ENCODE results near the gene WDR11. TPM values are rescaled to one million over a fixed set of nuclear protein-coding genes. Genes with fewer than 3 reads are reported as not detected.

WDR11 gene
- total RNA-seq, 2 experiments from 2014 or later, result 43.3 to 47.1 TPM

DNA sequence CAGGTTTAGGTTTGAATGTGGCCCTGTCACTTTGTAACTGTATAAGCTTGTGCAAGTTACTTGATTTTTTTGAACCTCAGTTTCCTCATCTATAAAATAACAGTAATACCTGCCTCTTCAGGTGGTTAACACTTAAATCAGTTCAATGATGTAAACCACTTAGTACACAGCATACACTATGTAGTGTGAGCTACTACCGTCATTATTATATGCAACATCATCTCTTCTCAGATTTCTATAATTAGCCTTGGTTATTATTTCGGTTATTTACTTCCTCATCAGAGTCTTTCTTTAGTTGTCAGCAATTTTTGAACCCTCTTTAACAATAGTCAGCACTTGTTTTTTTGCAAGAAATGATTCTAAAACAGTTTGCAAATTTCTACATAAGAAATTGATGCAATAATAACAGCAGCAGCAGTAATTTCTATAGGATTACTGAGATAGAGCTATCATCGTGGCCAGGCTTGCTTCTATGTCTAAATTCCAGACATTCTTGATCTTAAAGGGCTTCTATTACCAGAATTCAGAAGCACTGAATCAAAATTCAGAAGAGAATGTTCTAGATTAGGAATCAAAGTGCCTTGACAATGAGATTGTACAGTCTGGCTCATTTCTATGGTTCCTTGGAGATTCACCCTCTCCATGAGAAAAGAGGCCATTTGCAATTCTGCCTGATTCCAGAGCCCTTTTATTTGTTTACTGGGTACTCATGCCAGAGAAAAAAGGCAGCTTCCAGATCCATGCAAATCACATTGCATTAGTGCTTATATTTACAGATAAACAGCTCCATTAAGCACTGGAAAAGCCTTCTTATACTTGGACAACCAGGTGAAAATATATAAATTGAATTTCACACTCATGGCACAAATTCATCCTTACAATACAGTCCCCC, 25.0 kb upstream of the WDR11 start:
- no peak overlapping the region for H2AFZ ChIP-seq (ENCODE audit: low read length)
- H3K4me3 ChIP-seq (ENCODE audit: low read depth, low read length, poor library complexity, severe bottlenecking), result no peak overlapping the region
- no peaks in the 10 kb centered on the region for H3K36me3 ChIP-seq (ENCODE audit: insufficient read depth, low read length)
- intact Hi-C loops (cut with micrococcal nuclease; ENCODE audit: unreplicated experiment), result no loop called here
- DNase-seq (ENCODE audit: low spot score), result no peak
- no peaks in the 10 kb centered on the region for H3K9me2 ChIP-seq (ENCODE audit: insufficient read depth, low read length)
- H3K4me1 ChIP-seq (ENCODE audit: insufficient read depth, low read length, poor library complexity, severe bottlenecking), result no peaks in the 10 kb centered on the region
- H3K27ac ChIP-seq (ENCODE audit: low read depth, low read length, poor library complexity, severe bottlenecking), result no peak overlapping the region
- TF ChIP-seq, protein P1, sequence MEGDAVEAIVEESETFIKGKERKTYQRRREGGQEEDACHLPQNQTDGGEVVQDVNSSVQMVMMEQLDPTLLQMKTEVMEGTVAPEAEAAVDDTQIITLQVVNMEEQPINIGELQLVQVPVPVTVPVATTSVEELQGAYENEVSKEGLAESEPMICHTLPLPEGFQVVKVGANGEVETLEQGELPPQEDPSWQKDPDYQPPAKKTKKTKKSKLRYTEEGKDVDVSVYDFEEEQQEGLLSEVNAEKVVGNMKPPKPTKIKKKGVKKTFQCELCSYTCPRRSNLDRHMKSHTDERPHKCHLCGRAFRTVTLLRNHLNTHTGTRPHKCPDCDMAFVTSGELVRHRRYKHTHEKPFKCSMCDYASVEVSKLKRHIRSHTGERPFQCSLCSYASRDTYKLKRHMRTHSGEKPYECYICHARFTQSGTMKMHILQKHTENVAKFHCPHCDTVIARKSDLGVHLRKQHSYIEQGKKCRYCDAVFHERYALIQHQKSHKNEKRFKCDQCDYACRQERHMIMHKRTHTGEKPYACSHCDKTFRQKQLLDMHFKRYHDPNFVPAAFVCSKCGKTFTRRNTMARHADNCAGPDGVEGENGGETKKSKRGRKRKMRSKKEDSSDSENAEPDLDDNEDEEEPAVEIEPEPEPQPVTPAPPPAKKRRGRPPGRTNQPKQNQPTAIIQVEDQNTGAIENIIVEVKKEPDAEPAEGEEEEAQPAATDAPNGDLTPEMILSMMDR (conservative IDR thresholded peaks at IDR 0.05; ENCODE audit: low read length), result no peak
- no peak for TF ChIP-seq EZH2phosphoT487 (IDR thresholded peaks at IDR 0.05; ENCODE audit: borderline replicate concordance, low read depth, low read length)
- no peaks in the 10 kb centered on the region for H3K79me2 ChIP-seq (ENCODE audit: insufficient read depth, low read depth, low read length)
- no peaks in the 10 kb centered on the region for H4K20me1 ChIP-seq (ENCODE audit: insufficient read depth, low read length)
- BruUV-seq (replicated peaks), result no TSS peak
- ChIA-PET CTCF (ENCODE audit: unreplicated experiment) (no interaction called here), POLR2A (interaction anchor here (1.2 kb wide), 1 partner anchor 13 kb away, joined by 6 read pairs; no protein-coding TSS in a partner anchor)
- H3K9me3 ChIP-seq (ENCODE audit: low read length), result no peaks in the 10 kb centered on the region
- H3K4me2 ChIP-seq (ENCODE audit: low read length), result no peak overlapping the region

DNA sequence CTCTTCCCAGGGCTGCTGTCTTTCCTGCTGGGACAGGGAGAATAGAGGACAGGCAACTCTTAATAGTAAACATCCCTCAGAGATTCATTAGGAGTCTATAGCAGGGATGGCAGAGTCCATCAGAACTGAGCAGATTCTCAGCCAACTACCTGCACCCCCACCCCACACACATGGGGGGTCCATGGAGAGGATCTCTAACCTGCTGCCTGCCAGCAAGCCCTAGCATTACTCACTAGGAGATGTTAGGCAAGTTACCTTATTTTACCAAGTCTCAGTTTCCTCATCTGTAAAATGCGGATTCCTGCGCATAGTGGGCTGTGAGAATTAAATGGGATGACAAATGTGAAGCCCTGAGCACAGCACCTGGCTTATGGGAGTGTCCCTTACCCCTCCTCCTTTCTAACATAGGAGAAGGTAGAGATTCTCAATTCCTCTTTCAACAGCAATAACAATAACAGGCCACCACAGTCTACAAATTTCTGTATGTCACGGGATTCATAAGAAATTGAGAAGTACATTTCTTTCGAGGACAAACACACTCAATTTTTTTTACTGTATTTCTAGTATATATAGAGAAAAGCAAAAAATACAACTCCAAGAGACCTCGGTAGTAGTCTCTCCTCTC, 23.8 kb upstream of the WDR11 start:
- ChIA-PET CTCF (ENCODE audit: unreplicated experiment) (no interaction called here), POLR2A (no interaction called here)
- no peak for DNase-seq (ENCODE audit: low spot score)
- BruUV-seq (replicated peaks), result no TSS peak
- intact Hi-C loops (cut with micrococcal nuclease; ENCODE audit: unreplicated experiment), result no loop called here
- Histone ChIP-seq H3K4me1 (ENCODE audit: insufficient read depth, low read length, poor library complexity, severe bottlenecking) (no peaks in the 10 kb centered on the region), H3K9me2 (ENCODE audit: insufficient read depth, low read length) (no peaks in the 10 kb centered on the region), H3K27ac (ENCODE audit: low read depth, low read length, poor library complexity, severe bottlenecking) (no peak overlapping the region), H2AFZ (ENCODE audit: low read length) (no peak overlapping the region), H4K20me1 (ENCODE audit: insufficient read depth, low read length) (no peaks in the 10 kb centered on the region), H3K79me2 (ENCODE audit: insufficient read depth, low read depth, low read length) (no peaks in the 10 kb centered on the region), H3K36me3 (ENCODE audit: insufficient read depth, low read length) (no peaks in the 10 kb centered on the region), H3K9me3 (ENCODE audit: low read length) (no peaks in the 10 kb centered on the region), H3K4me2 (ENCODE audit: low read length) (no peak overlapping the region), H3K4me3 (ENCODE audit: low read depth, low read length, poor library complexity, severe bottlenecking) (no peak overlapping the region)
- no peak for TF ChIP-seq EZH2phosphoT487 (IDR thresholded peaks at IDR 0.05; ENCODE audit: borderline replicate concordance, low read depth, low read length)
- TF ChIP-seq, protein P1 (conservative IDR thresholded peaks at IDR 0.05; ENCODE audit: low read length), result no peak

Data from OCI-LY7 (cell line).